GM19099 (cell line): ENCODE results near the gene MORN2.

ENCODE experiments used
- POLR2A ChIP-seq: IDR thresholded peaks from 3 replicates; pipeline ENCODE4 v1.6.1; 2011; ENCODE audit warnings: low read depth; ENCODE audit not compliant: insufficient read length; ENCODE audit errors: extremely low read depth

MORN2 gene

DNA sequence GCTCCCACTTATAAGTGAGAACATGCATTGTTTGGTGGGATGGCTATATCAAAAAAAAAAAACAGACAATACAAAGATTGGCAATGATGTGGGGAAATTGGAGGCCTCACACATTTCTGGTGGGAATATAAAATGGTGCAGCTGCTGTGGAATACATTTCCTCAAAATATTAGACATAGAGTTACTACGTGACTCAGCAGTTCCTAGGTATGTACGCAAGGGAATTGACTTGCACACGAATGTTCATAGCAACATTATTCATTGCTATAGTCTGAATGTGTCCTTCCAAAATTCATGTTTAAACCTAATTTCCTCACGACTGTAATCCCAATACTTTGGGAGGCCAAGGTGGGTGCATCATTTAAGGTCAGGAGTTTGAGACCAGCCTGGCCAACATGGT is 11.6 kb downstream of the MORN2 start:
- no peak for TF ChIP-seq POLR2A

DNA sequence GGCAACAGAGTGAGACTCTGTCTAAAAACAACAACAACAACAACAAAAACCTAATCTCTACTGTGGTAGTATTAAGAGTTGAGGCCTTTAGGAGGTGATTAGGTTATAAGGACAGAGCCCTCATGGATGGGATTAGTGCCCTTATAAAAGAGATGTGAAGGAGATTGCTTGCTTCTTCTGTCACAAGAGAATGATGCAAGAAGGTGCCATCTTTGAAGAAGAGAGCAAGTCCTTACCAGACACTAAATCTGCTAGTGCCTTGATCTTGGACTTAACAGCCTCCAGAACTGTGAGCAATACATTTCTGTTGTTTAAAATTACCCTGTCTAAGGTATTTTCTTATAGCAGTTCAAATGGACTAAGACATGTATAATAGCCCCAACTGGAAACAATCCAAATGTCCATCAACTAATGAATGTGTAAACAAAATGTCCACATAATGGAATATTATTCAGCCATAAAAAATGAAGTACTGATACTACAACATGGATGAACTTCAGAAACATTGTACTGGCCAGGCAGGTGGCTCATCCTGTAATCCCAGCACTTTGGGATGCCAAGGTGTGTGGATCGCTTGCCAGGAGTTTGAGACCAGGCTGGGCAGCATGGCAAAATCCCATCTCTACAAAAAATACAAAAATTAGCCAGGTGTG is 12.3 kb downstream of the MORN2 start:
- TF ChIP-seq POLR2A, result no peak

DNA sequence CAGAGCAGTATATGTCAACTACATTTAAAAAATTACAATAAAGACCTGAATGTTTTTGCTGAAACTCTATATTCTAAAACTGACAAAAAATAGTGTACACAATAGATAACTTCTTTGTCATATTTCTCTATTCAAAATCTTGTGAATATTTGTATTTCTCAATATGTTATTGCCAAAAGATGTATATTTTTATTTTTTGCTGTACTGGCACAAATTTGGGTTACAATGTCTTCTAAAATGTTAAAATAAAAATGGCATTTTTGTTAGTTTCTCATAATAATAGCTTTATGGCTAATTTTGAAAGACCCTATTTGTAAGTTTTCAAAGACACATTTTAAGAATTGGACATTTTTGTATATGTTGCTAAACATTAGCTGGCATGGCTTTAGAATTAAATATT is 13.3 kb downstream of the MORN2 start:
- no peak for TF ChIP-seq POLR2A

DNA sequence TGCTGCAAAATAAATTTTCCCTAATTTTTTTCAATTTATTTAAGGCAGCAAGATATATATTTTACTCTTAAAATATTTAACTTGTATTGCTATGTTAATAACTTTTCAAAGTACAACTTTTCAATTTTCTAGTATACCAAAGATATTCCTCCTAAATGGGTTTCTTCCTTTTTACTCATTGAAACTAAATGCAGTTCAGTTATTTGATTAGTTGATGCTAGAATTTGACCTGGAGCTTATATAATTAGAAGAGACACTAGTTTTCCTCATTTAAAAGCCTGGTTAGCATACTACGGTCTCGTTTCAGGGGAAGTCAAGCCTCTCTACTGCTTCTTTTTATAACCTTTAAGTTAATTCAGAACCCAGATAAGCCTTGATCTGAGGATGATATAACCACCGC is 13.8 kb downstream of the MORN2 start, which contains the start of gene ARHGEF33:
Gene ARHGEF33 (plus strand): TSS at position 301 of the 400 bp plus-strand sequence. CDS start 29,573 bp downstream, outside the sequence.
- TF ChIP-seq POLR2A, result no peak

DNA sequence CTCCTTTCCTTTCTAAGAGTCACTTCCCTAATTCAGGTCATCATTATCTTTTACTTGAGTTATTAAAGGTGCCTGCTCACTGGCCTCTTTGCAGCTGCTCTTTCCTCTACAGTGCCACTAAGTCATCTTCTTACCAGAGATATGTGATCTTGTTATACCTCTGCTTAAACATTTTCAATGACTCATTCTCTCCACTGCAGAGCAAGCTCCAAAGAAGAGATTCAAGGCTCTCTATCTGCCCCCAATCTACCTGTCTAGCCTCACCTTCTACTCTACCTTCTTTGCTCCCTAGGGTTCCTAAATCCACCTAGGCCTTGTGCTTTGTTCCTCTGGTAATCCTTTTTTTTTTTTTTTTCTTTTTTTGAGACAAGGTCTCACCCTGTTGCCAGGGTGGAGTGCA is 17.0 kb downstream of the MORN2 start:
- TF ChIP-seq POLR2A, result no peak

DNA sequence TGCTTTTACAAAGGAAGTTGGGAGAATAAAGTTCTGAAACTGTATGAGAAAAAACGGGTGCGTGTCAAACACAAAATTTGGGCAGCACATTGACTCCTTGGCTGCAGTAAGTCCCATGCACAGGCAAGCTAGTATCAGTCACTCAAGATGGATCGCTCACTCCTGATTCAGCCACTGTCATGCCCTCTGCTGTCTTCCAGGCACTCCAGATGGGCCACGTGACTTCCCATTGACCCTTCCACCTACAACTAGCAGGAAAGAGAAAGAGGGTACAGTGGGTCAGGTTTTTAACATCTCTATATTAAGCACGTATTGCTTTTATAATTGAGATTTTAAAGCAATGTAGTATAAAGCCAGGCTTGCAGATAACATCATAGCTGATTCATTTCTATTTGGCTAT is 22.5 kb downstream of the MORN2 start:
- TF ChIP-seq POLR2A, result no peak

DNA sequence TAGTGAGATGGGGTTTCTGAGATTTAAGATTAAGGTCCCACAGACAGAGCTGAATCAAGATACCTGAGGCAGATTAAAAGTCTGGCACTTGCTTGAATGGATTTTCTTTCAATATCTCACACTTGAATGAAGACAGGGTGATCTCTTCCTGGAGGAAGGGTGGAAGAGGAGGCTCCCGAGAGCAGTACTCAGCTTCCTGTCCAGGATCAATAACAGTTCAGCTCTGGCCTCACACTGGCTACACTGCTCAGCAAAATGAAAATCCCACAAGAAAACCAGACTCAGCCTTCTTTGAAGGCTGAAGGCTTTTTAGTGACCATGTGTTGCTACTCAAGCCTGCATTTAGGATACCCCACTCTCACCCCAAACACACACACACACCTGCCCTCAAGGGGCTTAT is 24.9 kb downstream of the MORN2 start:
- TF ChIP-seq POLR2A, result no peak

DNA sequence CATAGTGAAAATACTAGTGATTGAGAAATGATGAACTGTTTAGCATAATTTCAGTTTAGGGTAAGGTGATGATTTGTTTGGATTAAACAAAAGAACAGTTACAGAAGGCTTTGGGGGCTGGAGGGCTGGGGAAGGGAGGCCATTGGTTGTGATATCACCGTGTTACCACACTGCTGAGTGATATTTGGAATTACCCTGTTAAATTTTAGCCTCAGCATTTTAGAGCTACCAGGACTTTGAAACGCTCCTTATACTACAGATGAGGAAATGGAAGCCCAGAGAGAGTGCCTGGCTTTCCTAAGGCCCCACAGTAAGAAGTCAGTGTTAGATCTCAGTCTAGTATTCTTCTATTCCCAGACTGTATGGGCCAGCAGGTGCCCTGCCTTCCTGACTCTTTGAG is 29.5 kb downstream of the MORN2 start:
- TF ChIP-seq POLR2A, result no peak

DNA sequence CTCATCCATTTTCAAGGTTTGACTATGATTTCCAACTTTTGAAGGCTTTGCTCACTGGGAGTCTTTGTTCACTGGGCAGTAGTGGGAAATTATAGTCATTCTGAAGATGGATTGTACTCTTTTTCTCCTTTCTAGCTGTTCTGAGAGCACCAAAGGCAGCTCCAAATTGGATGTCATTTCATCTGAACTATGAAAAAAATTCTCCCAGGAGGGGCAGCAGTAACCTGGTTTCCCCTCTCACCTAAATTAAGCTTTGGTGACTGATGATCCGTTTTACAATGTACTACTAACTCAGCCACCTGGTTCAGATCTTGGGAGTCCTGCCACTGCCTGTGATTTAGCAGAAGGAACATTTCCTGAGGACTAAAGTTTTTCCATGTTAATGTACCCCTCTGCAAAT is 31.5 kb downstream of the MORN2 start:
- TF ChIP-seq POLR2A, result no peak

DNA sequence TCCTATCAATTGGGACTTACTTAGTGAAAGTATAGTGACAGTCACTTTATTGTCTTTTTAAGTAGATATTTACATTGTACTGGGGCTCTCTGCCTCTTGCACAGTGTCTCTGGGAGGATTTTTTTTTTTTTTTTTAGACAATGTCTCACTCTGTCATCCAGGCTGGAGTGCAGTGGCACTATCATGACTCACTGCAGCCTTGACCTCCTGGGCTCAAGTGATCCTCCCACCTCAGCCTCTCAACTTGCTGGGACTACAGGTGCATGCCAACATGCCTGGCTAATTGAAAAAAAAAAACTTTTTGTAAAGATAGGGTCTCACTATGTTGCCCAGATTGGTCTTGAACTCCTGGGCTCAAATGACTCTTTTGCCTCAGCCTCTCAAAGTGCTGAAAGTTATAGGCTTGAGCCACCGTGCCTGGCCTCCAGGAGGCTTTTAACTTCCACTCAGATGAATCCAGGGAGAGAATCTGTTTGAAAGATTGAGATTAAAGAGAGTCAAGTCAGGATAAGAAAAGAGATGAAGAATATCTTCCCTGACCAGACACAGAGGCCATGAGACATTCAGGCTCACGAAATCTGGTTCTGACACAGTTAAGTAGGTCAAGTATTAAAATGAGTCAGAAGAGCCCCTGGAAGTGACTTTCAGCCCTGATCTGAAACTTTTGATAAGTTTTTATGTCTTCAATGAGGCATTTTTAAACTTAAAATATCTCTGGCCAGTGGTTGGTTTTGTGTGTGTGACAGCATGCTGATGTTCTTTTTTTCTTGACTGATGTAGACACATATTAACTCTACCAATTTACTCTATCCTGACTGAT is 32.2 kb downstream of the MORN2 start:
- no peak for TF ChIP-seq POLR2A

DNA sequence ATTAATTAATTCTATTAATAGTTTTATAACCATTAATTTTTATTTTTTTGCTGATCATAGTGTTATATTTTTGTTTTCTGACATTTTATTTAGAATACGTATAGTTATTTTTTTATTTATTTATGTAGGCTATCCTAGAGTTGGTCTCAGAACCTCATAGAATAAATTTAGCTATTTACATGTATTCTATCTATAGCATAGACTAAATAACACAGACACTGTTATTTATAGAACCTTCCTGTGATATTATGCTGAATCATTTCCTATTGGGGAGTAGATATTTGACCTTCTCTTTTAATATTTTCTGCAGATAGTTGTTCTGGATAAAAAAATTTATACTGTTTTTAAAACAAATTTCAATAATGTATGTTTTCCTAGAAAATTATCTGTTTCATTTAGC is 34.1 kb downstream of the MORN2 start:
- no peak for TF ChIP-seq POLR2A

DNA sequence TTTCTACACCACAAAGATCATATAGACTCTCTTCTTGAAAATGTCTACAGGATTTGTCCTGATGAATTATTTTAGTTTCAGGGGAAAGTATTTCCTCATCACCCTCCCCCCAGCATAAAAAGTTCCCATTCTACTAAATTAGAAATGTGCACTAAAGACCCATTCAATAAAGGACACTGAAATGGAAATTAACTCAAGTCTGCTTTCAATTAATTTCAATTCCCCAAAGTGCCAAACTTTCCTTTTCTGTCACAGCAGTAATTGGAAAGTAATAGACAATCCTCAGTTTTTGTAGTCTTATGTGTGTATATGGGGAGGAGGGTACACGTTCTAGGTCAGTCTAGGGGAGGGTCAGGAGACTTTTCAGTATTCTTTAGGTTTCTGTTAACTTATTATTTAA is 35.4 kb downstream of the MORN2 start:
- no peak for TF ChIP-seq POLR2A

DNA sequence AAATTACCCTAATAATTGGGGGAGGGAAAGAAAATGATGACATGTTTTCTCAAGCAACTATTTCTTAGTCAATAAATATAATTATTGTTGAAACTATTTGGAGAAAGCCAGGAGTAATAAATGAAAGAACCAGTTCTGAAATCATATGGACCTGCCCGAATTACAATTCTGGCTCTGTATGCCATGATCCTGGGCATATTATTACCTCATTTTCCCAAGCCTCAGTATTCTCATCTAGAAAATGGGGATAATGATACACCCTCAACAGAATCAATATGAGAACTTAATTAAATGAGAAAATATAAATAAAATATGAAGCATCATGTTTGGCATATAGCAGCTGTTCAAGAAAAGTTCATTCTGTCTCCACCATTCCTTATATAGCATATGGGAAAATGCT is 36.8 kb downstream of the MORN2 start:
- no peak for TF ChIP-seq POLR2A

DNA sequence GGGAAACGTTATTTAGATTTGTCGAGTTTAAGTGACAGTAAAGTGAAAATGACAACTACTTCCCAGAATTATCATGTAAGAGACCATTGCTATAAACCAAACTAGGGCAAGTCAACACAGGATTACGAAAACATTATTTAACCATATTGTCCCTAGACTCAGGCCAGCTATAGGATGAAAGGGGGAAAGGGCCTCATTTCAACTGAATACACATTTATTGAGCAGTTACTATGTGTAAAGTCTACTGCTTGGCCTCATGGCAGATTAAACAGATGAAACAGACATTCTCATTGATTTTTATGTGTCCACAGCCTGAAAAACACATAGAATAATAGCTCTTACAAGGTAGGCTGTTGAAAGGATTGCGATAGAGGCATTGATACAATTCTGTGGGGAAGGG is 46.6 kb downstream of the MORN2 start:
- no peak for TF ChIP-seq POLR2A

DNA sequence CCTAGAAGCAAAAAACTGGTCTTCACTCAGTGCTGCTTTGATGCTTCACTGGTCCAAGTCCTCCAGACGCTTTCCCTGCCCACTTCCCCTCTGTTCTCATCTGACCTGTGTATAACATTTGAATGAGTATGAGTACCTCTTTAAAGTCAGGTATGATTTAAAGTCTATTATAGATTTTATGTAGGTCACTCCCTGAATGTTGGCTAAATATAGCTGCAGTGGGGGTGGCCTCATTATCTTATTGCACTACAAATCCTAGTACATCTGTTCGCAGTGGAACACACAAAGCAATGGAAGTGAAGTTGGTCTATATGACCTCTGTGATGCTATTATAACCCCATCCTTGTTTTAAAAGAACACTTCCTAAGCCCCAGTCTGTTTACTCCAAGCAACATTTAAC is 47.1 kb downstream of the MORN2 start:
- no peak for TF ChIP-seq POLR2A

DNA sequence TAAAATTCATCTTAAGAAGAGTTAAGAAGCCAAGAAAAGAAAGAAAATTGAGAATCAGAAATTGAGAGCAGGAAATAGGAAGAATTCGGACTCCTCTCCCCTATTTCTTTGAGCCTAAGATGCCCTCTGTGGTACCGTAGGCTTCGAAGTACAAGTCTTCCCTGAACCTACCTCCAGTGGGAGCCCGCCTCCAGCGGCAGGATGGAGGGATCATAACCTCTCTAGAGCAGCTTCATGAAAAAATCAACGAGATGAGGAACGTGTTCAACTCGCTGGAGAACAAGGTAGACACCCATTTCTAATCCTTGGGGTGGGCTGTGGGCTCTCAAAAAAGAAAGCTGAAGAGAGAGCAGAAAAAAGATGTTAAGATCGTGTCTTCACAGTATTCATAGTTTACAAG is 50.2 kb downstream of the MORN2 start:
- no peak for TF ChIP-seq POLR2A

DNA sequence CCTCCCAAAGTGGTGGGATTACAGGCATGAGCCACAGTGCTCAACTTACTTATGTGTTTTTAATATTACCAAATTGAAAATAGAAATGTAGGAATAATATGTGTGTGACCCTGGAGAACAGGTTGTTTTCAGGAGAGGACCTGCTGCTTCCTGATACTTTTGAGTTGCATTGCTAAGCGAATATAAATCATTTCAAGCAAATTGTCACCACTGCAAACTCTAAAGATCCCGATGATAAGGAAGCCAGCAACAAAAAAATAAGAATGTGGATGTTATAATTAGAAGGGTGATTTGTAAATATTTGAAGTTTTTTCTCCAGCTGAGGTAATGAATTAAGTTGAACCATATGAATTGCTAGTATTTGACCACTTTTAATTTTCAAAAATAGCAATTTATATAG is 54.8 kb downstream of the MORN2 start:
- no peak for TF ChIP-seq POLR2A
